ENCODE results near the gene GRK7. TPM values are rescaled to one million over a fixed set of nuclear protein-coding genes. Genes with fewer than 3 reads are reported as not detected.

GRK7 gene
- total RNA-seq, 1 donor from 2014 or later = 0.08 TPM

Other genes starting within 250 kb of the GRK7 start
- gene RNF7, start 25.1 kb upstream of the GRK7 start, total RNA-seq = 139 and 146 TPM in 2 replicates
- gene ATP1B3, start 113.2 kb downstream of the GRK7 start, total RNA-seq = 83.4 and 141 TPM in 2 replicates